Small intestine (tissue), 16 donors: Measurements from ENCODE around the gene ABCA10. TPM values are rescaled to one million over a fixed set of nuclear protein-coding genes. Genes with fewer than 3 reads are reported as not detected.
"Not testable (repeated sequence)": the region's sequence is repeated elsewhere in the genome, so short reads cannot be mapped to it uniquely, and the experiment has no call there.

Source experiments
- DNase-seq, 2 donors: peaks; one replicate each; pipeline versions ENCODE4 v3.0.0 to v3.0.0-alpha.2; 2013
- FAIRE-seq: peaks from 2 replicates; lab custom pipeline; 2012; peaks lifted over from hg19 to GRCh38; lab: Jason Lieb, UNC
- H3K27ac ChIP-seq, 3 donors: one replicate each; pipeline ENCODE4 v1.5.1; 2013; ENCODE audit warnings: low read length in 2 of 3, mild to moderate bottlenecking in 2 of 3, control low read depth in 1 of 3, inconsistent platforms in 1 of 3, low read depth in 1 of 3, moderate library complexity in 1 of 3
- H3K27me3 ChIP-seq, 3 donors: one replicate each; pipeline ENCODE4 v1.6.1; 2013; ENCODE audit warnings: low read length in 3 of 3, inconsistent platforms in 1 of 3; ENCODE audit not compliant: control insufficient read depth in 3 of 3, insufficient read depth in 3 of 3
- H3K36me3 ChIP-seq, 3 donors: one replicate each; pipeline ENCODE4 v1.6.1; 2013; ENCODE audit warnings: low read length in 3 of 3, inconsistent platforms in 1 of 3, low read depth in 1 of 3, mild to moderate bottlenecking in 1 of 3, moderate library complexity in 1 of 3; ENCODE audit not compliant: control insufficient read depth in 3 of 3, insufficient read depth in 2 of 3
- H3K4me1 ChIP-seq, 3 donors: one replicate each; pipeline ENCODE4 v1.6.1; 2013; ENCODE audit warnings: low read length in 2 of 3, inconsistent platforms in 1 of 3, low read depth in 1 of 3, mild to moderate bottlenecking in 1 of 3, moderate library complexity in 1 of 3; ENCODE audit not compliant: control insufficient read depth in 3 of 3, insufficient read depth in 2 of 3
- H3K4me3 ChIP-seq, 3 donors: one replicate each; pipeline ENCODE4 v1.5.1; 2013; ENCODE audit warnings: low read length in 3 of 3, control low read depth in 1 of 3, inconsistent platforms in 1 of 3, low read depth in 1 of 3, mild to moderate bottlenecking in 1 of 3, moderate library complexity in 1 of 3
- H3K9me3 ChIP-seq, 2 donors: one replicate each; pipeline ENCODE4 v1.6.1; 2013; ENCODE audit warnings: low read depth in 1 of 2, low read length in 1 of 2; ENCODE audit not compliant: control insufficient read depth in 2 of 2, insufficient read depth in 1 of 2
- WGBS, 3 donors: extraction: QIAGEN DNeasy Blood & Tissue Kit; methylation state at CpG; one replicate each; pipeline ENCODE4 v1.1.7; 2013; 5-methylcytosine and 5-hydroxymethylcytosine counted together
- long read RNA-seq, 10 donors: transcript quantifications; one replicate each; lab custom pipeline, GENCODE V29; 2026
- polyA plus RNA-seq, 4 donors: library from polyadenylated mRNA; stranded (reverse) in 3 of 4; unstranded in 1 of 4; fragments of 200-250 nt in 3 of 4; fragments of 120-200 nt in 1 of 4; gene quantifications; one replicate each; pipeline versions ENCODE4 v1.2.1 to v1.2.3, GENCODE V29; 2013
- donor health status: healthy with polysubstance abuse.
- donor health status: control.
- donor health status: control.
- donor health status: Bipolar disorder and iron deficiency.
- donor health status: healthy.

ABCA10 gene
- 10 to 100 TPM in 1 of 4 donors, 1 to 10 TPM in 3; 2.4 to 21.0 (median 7.2) TPM for polyA plus RNA-seq
- long read RNA-seq, donor 1 = 0 reads
- long read RNA-seq, donor 2 = 0 reads
- long read RNA-seq, donor 3 = 0 reads
- long read RNA-seq, donor 4 = 0 reads
- long read RNA-seq, donor 5 = 0 reads
- long read RNA-seq, donor 6 = 0 reads
- long read RNA-seq, donor 7 = 0 reads
- long read RNA-seq, donor 8 = 0 reads
- long read RNA-seq, donor 9 = 0 reads
- long read RNA-seq, donor 10 = 0 reads

DNA sequence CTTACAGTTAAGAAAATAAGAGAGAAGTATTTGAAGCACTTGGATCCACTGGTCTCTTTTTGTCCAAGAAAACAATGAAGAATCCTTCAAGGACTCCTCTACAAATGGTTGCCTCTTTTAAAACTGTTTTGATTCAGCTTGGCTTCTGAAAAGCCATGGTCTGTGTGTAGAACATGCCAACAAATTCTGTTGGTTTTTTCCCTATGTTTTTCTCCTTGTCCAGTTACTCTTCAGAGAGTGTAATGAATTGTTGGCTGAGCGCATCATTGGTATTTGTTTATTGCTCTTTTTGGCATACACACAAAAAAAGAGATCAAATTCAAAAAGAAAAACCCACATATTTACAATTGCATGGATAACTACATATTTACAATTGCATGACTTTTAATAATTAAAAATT lies at the start of gene ABCA10:
TSS of gene ABCA10 (minus strand) at position 249 of the 400 bp plus-strand sequence. CDS start 3,466 bp downstream, outside the sequence.
- Histone ChIP-seq H3K4me3 (no peak within 1 kb of the TSS), H3K36me3 (no peaks in the 10 kb centered on the region), H3K27me3 (no peaks in the 10 kb centered on the region), H3K9me3 (peaks cover 0 to 3% of the 10 kb centered on the region in 2 donors), H3K4me1 (no peaks in the 10 kb centered on the region), H3K27ac (no peak within 1 kb of the TSS)
- no peak for FAIRE-seq
- DNase-seq = no peak
- 69 to 95% (median 89%) methylated on average over 1 of the region's 1 CpG for WGBS, 3 donors

GRCh38 chr17:69276279-69276678 lies 47.7 kb upstream of the ABCA10 start:
- H3K27me3 ChIP-seq, H3K4me1 ChIP-seq, H3K4me3 ChIP-seq, FAIRE-seq, H3K36me3 ChIP-seq, H3K27ac ChIP-seq, DNase-seq, H3K9me3 ChIP-seq: not testable (repeated sequence)
- whole genome bisulfite sequencing, 3 donors = 96 to 100% (median 99%) methylated on average over 4 of the region's 4 CpGs

- 97 to 99% (median 97%) methylated on average over 4 of the region's 4 CpGs for WGBS, 3 donors
These were observed 47.1 kb upstream of the ABCA10 start for GRCh38 chr17:69275751-69276150.

DNA sequence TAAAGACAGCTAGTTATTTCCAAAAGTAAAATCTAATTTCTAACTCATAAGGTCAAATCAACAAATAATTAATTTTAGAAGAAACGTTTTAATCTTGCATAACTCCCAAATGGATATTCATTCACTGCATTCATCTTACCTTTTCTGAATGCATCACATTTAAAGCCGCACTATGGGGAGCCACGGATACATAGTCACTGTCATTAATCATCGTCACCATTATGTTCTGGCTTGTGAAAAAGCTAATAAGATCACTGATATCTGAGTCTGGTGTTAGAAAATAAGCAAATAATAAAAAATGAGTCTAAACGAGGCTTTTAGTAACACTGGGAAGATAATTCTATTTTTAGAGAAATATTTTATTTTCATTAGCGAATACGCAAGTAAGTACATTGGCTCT lies 42.4 kb upstream of the ABCA10 start:
- Histone ChIP-seq H3K4me1 (no peaks in the 10 kb centered on the region), H3K9me3 (no peaks in the 10 kb centered on the region), H3K36me3 (peaks cover 0 to 6% (median 0%) of the 10 kb centered on the region in 3 donors), H3K27me3 (no peaks in the 10 kb centered on the region), H3K4me3 (no peak overlapping the region), H3K27ac (no peak overlapping the region)
- 82 to 86% (median 83%) methylated on average over 7 of the region's 7 CpGs for WGBS, 3 donors
- DNase-seq (no peak), FAIRE-seq (no peak)

More at GRCh38 chr17:69275751-69276150, 47.1 kb upstream of the ABCA10 start:
- Histone ChIP-seq H3K36me3 (peaks cover 0 to 8% (median 3%) of the 10 kb centered on the region in 3 donors), H3K27me3 (no peaks in the 10 kb centered on the region), H3K9me3 (no peaks in the 10 kb centered on the region), H3K4me1 (no peaks in the 10 kb centered on the region), H3K4me3 (no peak overlapping the region), H3K27ac (no peak overlapping the region)
- no peak for DNase-seq
- FAIRE-seq = no peak

GRCh38 chr17:69269131-69269998 lies 40.7 kb upstream of the ABCA10 start:
- H3K4me3 ChIP-seq = no peak overlapping the region
- 78 to 87% (median 85%) methylated on average over 6 of the region's 6 CpGs for WGBS, 3 donors
- FAIRE-seq (no peak), DNase-seq (no peak)
- no peak overlapping the region for H3K27ac ChIP-seq
- no peaks in the 10 kb centered on the region for H3K27me3 ChIP-seq
- H3K36me3 ChIP-seq = no peaks in the 10 kb centered on the region
- no peaks in the 10 kb centered on the region for H3K4me1 ChIP-seq
- H3K9me3 ChIP-seq = no peaks in the 10 kb centered on the region

DNA sequence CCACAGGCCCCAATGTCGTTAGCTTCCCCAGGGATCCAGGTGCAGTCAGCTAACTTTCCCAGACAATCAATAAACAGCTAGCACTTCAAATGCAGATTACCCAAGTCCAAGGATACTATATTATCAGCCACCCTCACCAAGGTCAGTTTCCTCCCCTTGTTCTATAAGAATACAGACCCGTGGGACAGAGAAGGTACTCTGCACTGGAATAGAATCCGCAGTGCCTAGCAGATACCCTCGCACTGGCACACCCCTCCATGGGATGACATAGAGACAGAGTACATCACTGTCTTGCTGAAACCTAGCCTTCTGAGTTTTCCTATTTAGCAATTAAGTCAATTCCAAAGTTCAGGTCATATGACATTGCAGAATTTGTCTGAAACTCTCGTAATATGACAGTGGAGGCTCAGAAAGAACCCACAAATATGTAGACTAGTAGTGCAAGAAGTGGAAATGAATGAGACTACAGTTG lies 40.0 kb upstream of the ABCA10 start:
- DNase-seq (peak in 1 of 2 donors; percentile 63), FAIRE-seq (no peak)
- Histone ChIP-seq H3K4me3 (no peak overlapping the region), H3K9me3 (no peaks in the 10 kb centered on the region), H3K27ac (peak overlapping the region in 2 of 3 donors; percentile 20 to 26), H3K27me3 (no peaks in the 10 kb centered on the region), H3K4me1 (no peaks in the 10 kb centered on the region), H3K36me3 (peaks cover 0 to 3% (median 0%) of the 10 kb centered on the region in 3 donors)
- WGBS, 3 donors = 66 to 84% (median 76%) methylated on average over 5 of the region's 5 CpGs

DNA sequence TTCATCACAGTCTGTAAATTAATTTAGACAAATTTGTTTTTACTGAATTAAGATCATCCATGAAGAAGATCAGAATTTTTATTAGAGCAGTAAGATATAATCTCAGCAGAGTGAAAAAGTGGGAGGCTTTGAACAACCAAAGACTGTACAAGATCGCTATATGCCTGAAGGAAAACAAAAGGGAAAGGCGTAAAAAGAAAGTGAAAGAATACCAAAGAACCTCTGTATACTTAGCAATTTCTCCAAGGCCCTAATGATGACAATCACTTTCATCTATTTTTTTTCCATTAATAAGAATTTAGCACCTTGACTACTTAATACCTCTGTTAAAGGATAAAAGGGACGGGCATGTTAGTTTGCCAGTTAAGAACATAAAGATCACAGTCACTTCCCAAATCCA lies 38.6 kb upstream of the ABCA10 start:
- no peak overlapping the region for H3K27ac ChIP-seq
- no peaks in the 10 kb centered on the region for H3K9me3 ChIP-seq
- FAIRE-seq (peak; percentile 61), DNase-seq (peak in 1 of 2 donors; percentile 40)
- H3K27me3 ChIP-seq = no peaks in the 10 kb centered on the region
- peaks cover 0 to 4% (median 0%) of the 10 kb centered on the region in 3 donors for H3K36me3 ChIP-seq
- 25 to 68% (median 40%) methylated on average over 3 of the region's 3 CpGs for WGBS, 3 donors
- no peak overlapping the region for H3K4me3 ChIP-seq
- H3K4me1 ChIP-seq = no peaks in the 10 kb centered on the region

DNA sequence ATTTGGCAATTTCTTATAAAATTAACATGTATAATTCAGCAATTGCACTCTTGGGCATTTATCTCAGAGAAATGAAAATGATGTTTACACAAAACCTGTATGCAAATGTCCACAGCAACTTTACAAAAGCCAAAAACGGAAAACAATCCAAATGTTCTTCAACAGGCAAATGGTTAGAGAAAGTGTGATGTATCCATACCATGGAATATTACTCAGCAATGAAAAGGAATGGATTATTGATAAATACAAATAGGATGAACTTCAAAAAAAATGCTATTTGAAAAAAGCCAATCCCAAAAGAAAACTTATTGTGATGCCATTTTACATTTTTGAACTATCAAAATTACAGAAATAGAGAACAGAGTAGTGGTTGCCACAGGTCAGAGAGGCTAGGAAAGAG lies 37.2 kb upstream of the ABCA10 start:
- 91 to 98% (median 93%) methylated on average over 1 of the region's 1 CpG for WGBS, 3 donors
- Histone ChIP-seq H3K27me3 (no peaks in the 10 kb centered on the region), H3K36me3 (peaks cover 0 to 4% (median 0%) of the 10 kb centered on the region in 3 donors), H3K27ac (no peak overlapping the region), H3K4me1 (no peaks in the 10 kb centered on the region), H3K9me3 (no peaks in the 10 kb centered on the region), H3K4me3 (no peak overlapping the region)
- DNase-seq (no peak), FAIRE-seq (no peak)
